ENCODE data around the gene PRKAR2B.
"Not testable (repeated sequence)": the region's sequence is repeated elsewhere in the genome, so short reads cannot be mapped to it uniquely, and the experiment has no call there.

The PRKAR2B gene

GRCh38 chr7:107093671-107094070 lies 49.2 kb downstream of the PRKAR2B start:
- H3K36me3 ChIP-seq (ENCODE audit: control insufficient read depth, insufficient read depth, low read length); H3K27me3 ChIP-seq (ENCODE audit: control insufficient read depth, insufficient read depth, low read length); H3K9me3 ChIP-seq (ENCODE audit: control insufficient read depth, low read length); H3K4me3 ChIP-seq (ENCODE audit: low read length); H3K9ac ChIP-seq (ENCODE audit: low read length); H3K4me1 ChIP-seq (ENCODE audit: control insufficient read depth, insufficient read depth, low read length): not testable (repeated sequence)

- not testable (repeated sequence) for H3K27me3 ChIP-seq (ENCODE audit: control insufficient read depth, insufficient read depth, low read length); H3K9me3 ChIP-seq (ENCODE audit: control insufficient read depth, low read length); H3K4me3 ChIP-seq (ENCODE audit: low read length); H3K36me3 ChIP-seq (ENCODE audit: control insufficient read depth, insufficient read depth, low read length); H3K4me1 ChIP-seq (ENCODE audit: control insufficient read depth, insufficient read depth, low read length); H3K9ac ChIP-seq (ENCODE audit: low read length)
These were observed 54.6 kb downstream of the PRKAR2B start for GRCh38 chr7:107099154-107099553.

- no peaks in the 10 kb centered on the region for H3K27me3 ChIP-seq (ENCODE audit: control insufficient read depth, insufficient read depth, low read length)
- no peak overlapping the region for H3K4me3 ChIP-seq (ENCODE audit: low read length)
- H3K9me3 ChIP-seq (ENCODE audit: control insufficient read depth, low read length), result no peaks in the 10 kb centered on the region
- H3K9ac ChIP-seq (ENCODE audit: low read length), result no peak overlapping the region
- H3K4me1 ChIP-seq (ENCODE audit: control insufficient read depth, insufficient read depth, low read length), result no peaks in the 10 kb centered on the region
- H3K36me3 ChIP-seq (ENCODE audit: control insufficient read depth, insufficient read depth, low read length), result no peaks in the 10 kb centered on the region
These were observed 56.3 kb downstream of the PRKAR2B start for GRCh38 chr7:107100824-107101223.

GRCh38 chr7:107103369-107103768 lies 58.9 kb downstream of the PRKAR2B start:
- Histone ChIP-seq H3K9ac (ENCODE audit: low read length) (no peak overlapping the region), H3K36me3 (ENCODE audit: control insufficient read depth, insufficient read depth, low read length) (no peaks in the 10 kb centered on the region), H3K9me3 (ENCODE audit: control insufficient read depth, low read length) (no peaks in the 10 kb centered on the region), H3K27me3 (ENCODE audit: control insufficient read depth, insufficient read depth, low read length) (no peaks in the 10 kb centered on the region), H3K4me1 (ENCODE audit: control insufficient read depth, insufficient read depth, low read length) (no peaks in the 10 kb centered on the region), H3K4me3 (ENCODE audit: low read length) (no peak overlapping the region)

GRCh38 chr7:107104801-107105200 lies 60.3 kb downstream of the PRKAR2B start:
- H3K36me3 ChIP-seq (ENCODE audit: control insufficient read depth, insufficient read depth, low read length), result no peaks in the 10 kb centered on the region
- H3K4me3 ChIP-seq (ENCODE audit: low read length), result no peak overlapping the region
- no peaks in the 10 kb centered on the region for H3K27me3 ChIP-seq (ENCODE audit: control insufficient read depth, insufficient read depth, low read length)
- no peaks in the 10 kb centered on the region for H3K9me3 ChIP-seq (ENCODE audit: control insufficient read depth, low read length)
- H3K4me1 ChIP-seq (ENCODE audit: control insufficient read depth, insufficient read depth, low read length), result no peaks in the 10 kb centered on the region
- H3K9ac ChIP-seq (ENCODE audit: low read length), result no peak overlapping the region

DNA sequence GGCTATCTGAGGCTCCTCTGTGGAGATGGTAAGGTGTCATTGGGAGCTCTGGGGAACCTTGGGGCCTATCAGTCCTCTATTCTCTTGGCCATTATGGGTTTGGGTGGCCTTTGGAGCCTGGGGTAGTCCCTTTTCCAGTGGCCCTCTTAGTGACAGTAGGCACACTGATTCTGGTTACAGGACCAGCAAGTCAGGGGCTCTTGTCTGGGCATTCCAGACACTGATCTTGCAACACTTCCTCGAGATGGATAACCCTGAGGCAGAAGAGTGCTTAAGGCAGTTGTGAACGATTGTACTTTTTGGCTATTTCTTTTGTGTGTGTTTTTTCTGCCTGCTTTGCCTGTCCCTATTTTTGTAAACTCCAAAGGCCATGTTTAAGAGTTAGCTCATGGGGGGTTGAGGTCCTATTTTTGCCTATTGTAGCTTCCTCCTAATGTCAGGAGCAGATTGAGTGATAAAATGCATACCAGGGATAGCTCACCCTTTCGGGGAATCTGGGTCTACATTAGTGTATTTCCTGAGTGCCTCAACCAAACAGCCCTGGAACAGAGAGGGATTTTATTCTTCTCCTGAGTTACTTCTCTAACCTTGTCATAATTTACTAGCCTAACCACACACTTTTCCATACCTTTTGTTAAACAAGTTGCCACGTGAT lies 61.2 kb downstream of the PRKAR2B start:
- no peaks in the 10 kb centered on the region for H3K27me3 ChIP-seq (ENCODE audit: control insufficient read depth, insufficient read depth, low read length)
- H3K4me3 ChIP-seq (ENCODE audit: low read length), result no peak overlapping the region
- no peaks in the 10 kb centered on the region for H3K36me3 ChIP-seq (ENCODE audit: control insufficient read depth, insufficient read depth, low read length)
- H3K4me1 ChIP-seq (ENCODE audit: control insufficient read depth, insufficient read depth, low read length), result no peaks in the 10 kb centered on the region
- H3K9me3 ChIP-seq (ENCODE audit: control insufficient read depth, low read length), result no peaks in the 10 kb centered on the region
- H3K9ac ChIP-seq (ENCODE audit: low read length), result no peak overlapping the region

DNA sequence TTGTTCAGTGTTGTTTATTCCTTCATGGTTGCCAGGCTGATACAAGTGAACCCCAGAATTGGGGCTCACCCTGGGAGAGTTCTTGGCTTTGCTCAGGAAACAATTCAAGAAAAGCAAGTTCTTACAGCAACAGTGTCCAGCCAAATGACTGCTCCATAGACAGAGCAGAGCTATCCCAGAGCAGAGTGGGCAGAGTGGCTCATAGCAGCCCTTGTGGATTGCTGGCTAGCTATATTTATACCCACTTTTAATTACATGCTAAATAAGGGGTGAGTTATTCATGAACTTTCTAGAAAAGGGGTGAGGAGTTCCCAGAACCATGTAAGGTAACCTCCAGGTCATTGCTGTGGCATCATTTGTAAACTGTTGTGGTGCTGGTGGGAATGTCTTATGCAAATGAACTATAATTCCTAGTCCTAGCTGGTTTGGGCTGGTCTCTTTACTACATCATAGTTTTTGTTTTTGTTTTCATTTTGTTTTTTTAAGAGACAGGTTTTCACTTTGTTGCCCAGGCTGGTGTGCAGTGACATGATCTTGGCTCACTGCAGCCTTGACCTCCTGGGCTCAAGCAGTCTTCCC lies 64.4 kb downstream of the PRKAR2B start:
- Histone ChIP-seq H3K9me3 (ENCODE audit: control insufficient read depth, low read length) (no peaks in the 10 kb centered on the region), H3K4me1 (ENCODE audit: control insufficient read depth, insufficient read depth, low read length) (no peaks in the 10 kb centered on the region), H3K27me3 (ENCODE audit: control insufficient read depth, insufficient read depth, low read length) (no peaks in the 10 kb centered on the region), H3K4me3 (ENCODE audit: low read length) (no peak overlapping the region), H3K36me3 (ENCODE audit: control insufficient read depth, insufficient read depth, low read length) (no peaks in the 10 kb centered on the region), H3K9ac (ENCODE audit: low read length) (no peak overlapping the region)

DNA sequence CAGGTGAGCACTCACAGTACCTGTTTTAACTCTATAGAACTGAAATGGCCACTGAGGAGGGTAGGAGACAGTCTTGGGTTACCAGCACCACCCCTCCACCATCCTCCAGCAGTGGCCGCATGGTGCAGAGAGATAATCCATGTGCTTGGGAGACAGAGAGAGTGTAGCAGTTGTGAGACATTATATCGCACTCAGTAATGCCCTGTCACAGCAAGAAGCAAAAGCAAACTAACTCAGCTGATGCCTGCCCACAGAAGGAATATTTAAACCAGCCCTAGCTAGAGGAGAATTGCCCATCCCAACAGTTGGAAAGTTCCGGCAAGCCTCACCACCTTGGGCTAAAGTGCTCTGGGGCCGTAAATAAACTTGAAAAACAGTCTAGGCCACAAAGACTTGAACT lies 65.5 kb downstream of the PRKAR2B start:
- Histone ChIP-seq H3K27me3 (ENCODE audit: control insufficient read depth, insufficient read depth, low read length) (no peaks in the 10 kb centered on the region), H3K4me3 (ENCODE audit: low read length) (no peak overlapping the region), H3K36me3 (ENCODE audit: control insufficient read depth, insufficient read depth, low read length) (no peaks in the 10 kb centered on the region), H3K4me1 (ENCODE audit: control insufficient read depth, insufficient read depth, low read length) (no peaks in the 10 kb centered on the region), H3K9me3 (ENCODE audit: control insufficient read depth, low read length) (no peaks in the 10 kb centered on the region), H3K9ac (ENCODE audit: low read length) (no peak overlapping the region)

- Histone ChIP-seq H3K4me3 (ENCODE audit: low read length) (no peak overlapping the region), H3K27me3 (ENCODE audit: control insufficient read depth, insufficient read depth, low read length) (no peaks in the 10 kb centered on the region), H3K4me1 (ENCODE audit: control insufficient read depth, insufficient read depth, low read length) (no peaks in the 10 kb centered on the region), H3K36me3 (ENCODE audit: control insufficient read depth, insufficient read depth, low read length) (no peaks in the 10 kb centered on the region), H3K9ac (ENCODE audit: low read length) (no peak overlapping the region), H3K9me3 (ENCODE audit: control insufficient read depth, low read length) (no peaks in the 10 kb centered on the region)
These were observed 66.7 kb downstream of the PRKAR2B start for GRCh38 chr7:107111196-107111595.

GRCh38 chr7:107113866-107114265 lies 69.4 kb downstream of the PRKAR2B start:
- H3K4me1 ChIP-seq (ENCODE audit: control insufficient read depth, insufficient read depth, low read length), result no peaks in the 10 kb centered on the region
- H3K27me3 ChIP-seq (ENCODE audit: control insufficient read depth, insufficient read depth, low read length), result no peaks in the 10 kb centered on the region
- H3K36me3 ChIP-seq (ENCODE audit: control insufficient read depth, insufficient read depth, low read length), result no peaks in the 10 kb centered on the region
- no peak overlapping the region for H3K9ac ChIP-seq (ENCODE audit: low read length)
- H3K9me3 ChIP-seq (ENCODE audit: control insufficient read depth, low read length), result no peaks in the 10 kb centered on the region
- H3K4me3 ChIP-seq (ENCODE audit: low read length), result no peak overlapping the region

DNA sequence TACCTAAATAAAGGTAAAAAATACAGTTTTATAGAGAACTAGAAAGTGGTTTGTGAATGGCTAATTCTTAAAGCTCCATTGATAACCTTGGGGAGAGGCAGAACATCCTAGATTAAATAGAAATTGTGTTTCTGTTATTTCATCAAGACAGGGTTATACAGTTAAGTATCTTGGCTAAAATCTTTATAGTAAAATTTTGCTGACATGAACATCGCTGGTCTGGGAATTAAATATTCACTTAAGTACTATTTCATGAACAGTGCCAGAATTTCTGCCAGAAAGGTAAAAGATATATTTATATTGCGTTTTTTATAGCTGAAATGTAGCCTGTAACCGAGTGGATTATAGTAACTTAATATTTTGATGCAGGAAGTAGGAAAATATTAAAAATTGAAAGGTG lies 70.6 kb downstream of the PRKAR2B start:
- H3K9ac ChIP-seq (ENCODE audit: low read length), result no peak overlapping the region
- no peaks in the 10 kb centered on the region for H3K27me3 ChIP-seq (ENCODE audit: control insufficient read depth, insufficient read depth, low read length)
- H3K4me3 ChIP-seq (ENCODE audit: low read length), result no peak overlapping the region
- no peaks in the 10 kb centered on the region for H3K9me3 ChIP-seq (ENCODE audit: control insufficient read depth, low read length)
- H3K36me3 ChIP-seq (ENCODE audit: control insufficient read depth, insufficient read depth, low read length), result no peaks in the 10 kb centered on the region
- no peaks in the 10 kb centered on the region for H3K4me1 ChIP-seq (ENCODE audit: control insufficient read depth, insufficient read depth, low read length)

- no peaks in the 10 kb centered on the region for H3K27me3 ChIP-seq (ENCODE audit: control insufficient read depth, insufficient read depth, low read length)
- no peak overlapping the region for H3K9ac ChIP-seq (ENCODE audit: low read length)
- H3K4me3 ChIP-seq (ENCODE audit: low read length), result no peak overlapping the region
- H3K4me1 ChIP-seq (ENCODE audit: control insufficient read depth, insufficient read depth, low read length), result no peaks in the 10 kb centered on the region
- H3K9me3 ChIP-seq (ENCODE audit: control insufficient read depth, low read length), result no peaks in the 10 kb centered on the region
- H3K36me3 ChIP-seq (ENCODE audit: control insufficient read depth, insufficient read depth, low read length), result no peaks in the 10 kb centered on the region
These were observed 71.4 kb downstream of the PRKAR2B start for GRCh38 chr7:107115762-107116540.
